Fibroblast of lung (primary cell): Measurements from ENCODE around the gene ALG12. TPM values are rescaled to one million over a fixed set of nuclear protein-coding genes. Genes with fewer than 3 reads are reported as not detected.
A peak's percentile ranks its signal among the peaks of the same experiment; 100 is the strongest.

ENCODE experiments used
- DNase-seq, 2 donors: peaks; one replicate each; pipeline versions ENCODE4 v3.0.0 to v3.0.0-alpha.2; 2010; ENCODE audit warnings: low read depth in 2 of 2
- H2AFZ ChIP-seq: 2 replicates; pipeline ENCODE4 v1.5.1; 2012; ENCODE audit warnings: low read length, control low read depth, inconsistent platforms
- H3K27ac ChIP-seq: 2 replicates; pipeline ENCODE4 v1.5.1; 2011; ENCODE audit warnings: low read length, control low read depth; ENCODE audit not compliant: insufficient read depth
- H3K27me3 ChIP-seq: 2 replicates; pipeline ENCODE4 v1.5.1; 2011; ENCODE audit warnings: mild to moderate bottlenecking, low read length; ENCODE audit not compliant: control insufficient read depth, insufficient read depth
- H3K36me3 ChIP-seq: 2 replicates; pipeline ENCODE4 v1.5.1; 2011; ENCODE audit warnings: low read length; ENCODE audit not compliant: control insufficient read depth, insufficient read depth
- H3K4me1 ChIP-seq: 2 replicates; pipeline ENCODE4 v1.5.1; 2011; ENCODE audit warnings: low read length; ENCODE audit not compliant: control insufficient read depth, insufficient read depth; ENCODE audit errors: extremely low read depth
- H3K4me2 ChIP-seq: 2 replicates; pipeline ENCODE4 v1.5.1; 2011; ENCODE audit warnings: low read length, control low read depth; ENCODE audit not compliant: insufficient read depth; ENCODE audit errors: extremely low read depth
- H3K4me3 ChIP-seq, 4 experiments: fragments of 200-600 bp in 1 of 4; sonication (generic) in 1 of 4; replicated peaks in 1 of 4; 2 replicates each; pipeline ENCODE4 v1.5.1; 2011 to 2016; ENCODE audit warnings: low read length in 4 of 4, low read depth in 3 of 4, mild to moderate bottlenecking in 3 of 4, control low read depth in 2 of 4, inconsistent platforms in 1 of 4, mixed read lengths in 1 of 4; ENCODE audit not compliant: insufficient read depth in 1 of 4; ENCODE audit errors: control extremely low read depth in 1 of 4
- H3K79me2 ChIP-seq: 2 replicates; pipeline ENCODE4 v1.5.1; 2012; ENCODE audit warnings: mild to moderate bottlenecking, low read length, inconsistent platforms; ENCODE audit not compliant: control insufficient read depth, insufficient read depth
- H3K9ac ChIP-seq: 2 replicates; pipeline ENCODE4 v1.5.1; 2011; ENCODE audit warnings: mild to moderate bottlenecking, low read length, control low read depth; ENCODE audit not compliant: insufficient read depth
- H3K9me3 ChIP-seq: 2 replicates; pipeline ENCODE4 v1.5.1; 2012; ENCODE audit warnings: low read depth, low read length; ENCODE audit not compliant: control insufficient read depth, insufficient read depth
- H4K20me1 ChIP-seq: 2 replicates; pipeline ENCODE4 v1.5.1; 2011; ENCODE audit warnings: low read length; ENCODE audit not compliant: control insufficient read depth, insufficient read depth; ENCODE audit errors: extremely low read depth
- EZH2 ChIP-seq: IDR thresholded peaks from 2 replicates; pipeline ENCODE4 v1.5.1; 2012; ENCODE audit warnings: low read length, control low read depth, mild to moderate bottlenecking; ENCODE audit errors: missing control alignments
- polyA plus RNA-seq, 2 donors: library from polyadenylated mRNA; depleted of rRNA in 1 of 2; stranded (reverse) in 1 of 2; unstranded in 1 of 2; fragments of >200 nt; gene quantifications; 2 replicates each; pipeline ENCODE4 v1.2.1, GENCODE V29; 2011 to 2012; ENCODE audit warnings: missing spikeins in 1 of 2
- total RNA-seq: library from RNA; depleted of rRNA; stranded (reverse); fragments of >200 nt; gene quantifications from 2 replicates; pipeline ENCODE4 v1.2.1, GENCODE V29; 2014
- TF ChIP-seq, protein P1 (sequence below), 2 donors: IDR thresholded peaks in 1 of 2; conservative IDR thresholded peaks in 1 of 2; 1 replicate in 1 of 2; 2 replicates in 1 of 2; pipeline ENCODE4 v1.5.1; 2011 to 2012; ENCODE audit warnings: low read length in 2 of 2, control low read depth in 1 of 2, inconsistent platforms in 1 of 2, low read depth in 1 of 2, mild to moderate bottlenecking in 1 of 2

ALG12 gene
- total and polyA plus RNA-seq, 2 donors (not counting 1 experiment from before 2014, with no cell fraction given): 9.6 to 19.0 TPM

DNA sequence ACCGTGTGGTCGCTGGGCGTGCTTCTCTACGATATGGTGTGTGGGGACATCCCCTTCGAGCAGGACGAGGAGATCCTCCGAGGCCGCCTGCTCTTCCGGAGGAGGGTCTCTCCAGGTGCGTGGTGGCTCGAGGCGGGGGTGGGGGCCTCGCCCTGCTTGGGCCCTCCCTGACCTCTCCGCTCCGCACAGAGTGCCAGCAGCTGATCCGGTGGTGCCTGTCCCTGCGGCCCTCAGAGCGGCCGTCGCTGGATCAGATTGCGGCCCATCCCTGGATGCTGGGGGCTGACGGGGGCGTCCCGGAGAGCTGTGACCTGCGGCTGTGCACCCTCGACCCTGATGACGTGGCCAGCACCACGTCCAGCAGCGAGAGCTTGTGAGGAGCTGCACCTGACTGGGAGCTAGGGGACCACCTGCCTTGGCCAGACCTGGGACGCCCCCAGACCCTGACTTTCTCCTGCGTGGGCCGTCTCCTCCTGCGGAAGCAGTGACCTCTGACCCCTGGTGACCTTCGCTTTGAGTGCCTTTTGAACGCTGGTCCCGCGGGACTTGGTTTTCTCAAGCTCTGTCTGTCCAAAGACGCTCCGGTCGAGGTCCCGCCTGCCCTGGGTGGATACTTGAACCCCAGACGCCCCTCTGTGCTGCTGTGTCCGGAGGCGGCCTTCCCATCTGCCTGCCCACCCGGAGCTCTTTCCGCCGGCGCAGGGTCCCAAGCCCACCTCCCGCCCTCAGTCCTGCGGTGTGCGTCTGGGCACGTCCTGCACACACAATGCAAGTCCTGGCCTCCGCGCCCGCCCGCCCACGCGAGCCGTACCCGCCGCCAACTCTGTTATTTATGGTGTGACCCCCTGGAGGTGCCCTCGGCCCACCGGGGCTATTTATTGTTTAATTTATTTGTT, 44.8 kb upstream of the ALG12 start:
- H3K9ac ChIP-seq: peak overlapping the region; percentile 82
- no peak for DNase-seq

DNA sequence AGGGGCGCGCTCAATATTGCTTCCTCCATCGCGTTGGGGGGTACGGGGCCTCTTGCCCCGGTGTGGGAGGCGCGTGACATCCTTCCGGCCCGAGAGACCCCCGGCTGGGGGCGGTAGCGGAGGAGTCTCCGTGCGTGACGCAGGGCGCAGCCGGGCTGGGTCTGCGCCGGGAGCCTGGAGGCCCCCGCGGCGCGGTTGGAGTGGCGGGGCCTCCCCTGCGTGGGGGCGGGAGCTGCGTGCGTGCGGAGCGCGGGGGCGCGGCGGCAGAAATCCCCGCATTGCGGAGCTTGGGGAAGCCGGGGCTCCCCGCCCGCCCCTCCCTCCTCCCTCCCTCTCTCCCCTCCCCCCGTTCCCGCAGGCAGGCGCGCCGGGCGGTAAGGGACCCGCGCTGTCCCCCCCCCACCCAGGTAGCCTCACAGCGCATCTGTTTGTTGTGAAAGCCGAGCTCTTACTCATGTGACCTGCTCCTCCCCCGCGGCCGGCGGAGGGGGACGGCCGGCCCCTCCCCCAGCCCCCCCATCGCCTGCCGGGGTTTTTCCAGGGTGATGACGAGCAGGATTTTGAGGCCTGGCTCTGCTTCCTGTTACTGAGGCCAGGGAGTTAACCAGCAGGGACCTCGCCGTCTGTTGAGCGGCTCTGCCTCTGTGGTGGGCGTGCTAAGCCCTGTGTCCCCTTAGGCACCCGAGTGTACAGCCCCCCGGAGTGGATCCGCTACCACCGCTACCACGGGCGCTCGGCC, 43.9 kb upstream of the ALG12 start:
- H4K20me1 ChIP-seq: no peaks in the 10 kb centered on the region
- DNase-seq: peak; percentile 91 to 93
- H3K9me3 ChIP-seq: no peaks in the 10 kb centered on the region
- peak overlapping the region; percentile 95 for H3K4me2 ChIP-seq
- H3K79me2 ChIP-seq: peaks cover 38% of the 10 kb centered on the region
- H3K36me3 ChIP-seq: peaks cover 25% of the 10 kb centered on the region
- H3K4me1 ChIP-seq: peaks cover 23% of the 10 kb centered on the region
- no peaks in the 10 kb centered on the region for H3K27me3 ChIP-seq
- TF ChIP-seq EZH2: no peak
- TF ChIP-seq, protein P1, sequence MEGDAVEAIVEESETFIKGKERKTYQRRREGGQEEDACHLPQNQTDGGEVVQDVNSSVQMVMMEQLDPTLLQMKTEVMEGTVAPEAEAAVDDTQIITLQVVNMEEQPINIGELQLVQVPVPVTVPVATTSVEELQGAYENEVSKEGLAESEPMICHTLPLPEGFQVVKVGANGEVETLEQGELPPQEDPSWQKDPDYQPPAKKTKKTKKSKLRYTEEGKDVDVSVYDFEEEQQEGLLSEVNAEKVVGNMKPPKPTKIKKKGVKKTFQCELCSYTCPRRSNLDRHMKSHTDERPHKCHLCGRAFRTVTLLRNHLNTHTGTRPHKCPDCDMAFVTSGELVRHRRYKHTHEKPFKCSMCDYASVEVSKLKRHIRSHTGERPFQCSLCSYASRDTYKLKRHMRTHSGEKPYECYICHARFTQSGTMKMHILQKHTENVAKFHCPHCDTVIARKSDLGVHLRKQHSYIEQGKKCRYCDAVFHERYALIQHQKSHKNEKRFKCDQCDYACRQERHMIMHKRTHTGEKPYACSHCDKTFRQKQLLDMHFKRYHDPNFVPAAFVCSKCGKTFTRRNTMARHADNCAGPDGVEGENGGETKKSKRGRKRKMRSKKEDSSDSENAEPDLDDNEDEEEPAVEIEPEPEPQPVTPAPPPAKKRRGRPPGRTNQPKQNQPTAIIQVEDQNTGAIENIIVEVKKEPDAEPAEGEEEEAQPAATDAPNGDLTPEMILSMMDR (conservative IDR thresholded peaks at IDR 0.05 in 1 of 2, IDR thresholded peaks at IDR 0.05 in 1 of 2; ENCODE audit: low read depth in 1 of 2, low read length in 2 of 2): no peak
- H3K27ac ChIP-seq: peak overlapping the region; percentile 93
- H3K9ac ChIP-seq: peak overlapping the region; percentile 82
- H2AFZ ChIP-seq: no peak overlapping the region
- peak overlapping the region; percentile 70 to 88 (median 84) for H3K4me3 ChIP-seq

More for the DNA sequence above, 44.8 kb upstream of the ALG12 start:
- Histone ChIP-seq H3K9me3 (no peaks in the 10 kb centered on the region), H3K4me3 (peak overlapping the region; percentile 59 to 84 (median 70)), H3K27ac (peak overlapping the region; percentile 93), H3K4me2 (peak overlapping the region; percentile 95), H3K36me3 (peaks cover 25% of the 10 kb centered on the region), H2AFZ (no peak overlapping the region), H3K79me2 (peaks cover 38% of the 10 kb centered on the region), H4K20me1 (no peaks in the 10 kb centered on the region), H3K4me1 (peaks cover 31% of the 10 kb centered on the region), H3K27me3 (no peaks in the 10 kb centered on the region)
- no peak for TF ChIP-seq EZH2
- TF ChIP-seq, protein P1 (conservative IDR thresholded peaks at IDR 0.05 in 1 of 2, IDR thresholded peaks at IDR 0.05 in 1 of 2; ENCODE audit: low read depth in 1 of 2, low read length in 2 of 2): no peak

DNA sequence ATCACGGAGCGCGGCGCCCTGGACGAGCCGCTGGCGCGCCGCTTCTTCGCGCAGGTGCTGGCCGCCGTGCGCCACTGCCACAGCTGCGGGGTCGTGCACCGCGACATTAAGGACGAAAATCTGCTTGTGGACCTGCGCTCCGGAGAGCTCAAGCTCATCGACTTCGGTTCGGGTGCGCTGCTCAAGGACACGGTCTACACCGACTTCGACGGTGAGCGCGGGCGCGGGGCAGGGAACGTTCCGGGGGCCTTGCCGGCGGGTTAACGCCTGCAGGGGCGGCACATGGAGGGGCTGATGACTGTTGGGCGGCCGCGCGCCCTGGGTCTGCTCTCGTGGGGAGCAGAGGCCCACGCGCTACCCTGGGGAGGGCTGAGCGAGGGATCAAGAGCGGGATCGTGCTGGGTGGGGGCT, 43.4 kb upstream of the ALG12 start:
- Histone ChIP-seq H2AFZ (no peak overlapping the region), H3K9ac (peak overlapping the region; percentile 75), H4K20me1 (no peaks in the 10 kb centered on the region), H3K79me2 (peaks cover 38% of the 10 kb centered on the region), H3K27ac (peak overlapping the region; percentile 79), H3K4me2 (peak overlapping the region; percentile 69), H3K9me3 (no peaks in the 10 kb centered on the region), H3K4me1 (peaks cover 18% of the 10 kb centered on the region), H3K36me3 (peaks cover 25% of the 10 kb centered on the region), H3K4me3 (peak overlapping the region; percentile 70 to 88 (median 84)), H3K27me3 (no peaks in the 10 kb centered on the region)
- DNase-seq: no peak
- TF ChIP-seq, protein P1 (conservative IDR thresholded peaks at IDR 0.05 in 1 of 2, IDR thresholded peaks at IDR 0.05 in 1 of 2; ENCODE audit: low read depth in 1 of 2, low read length in 2 of 2): no peak
